Gastrocnemius medialis (tissue), 4 donors: ENCODE measurements around the gene SLTM. TPM values are rescaled to one million over a fixed set of nuclear protein-coding genes. Genes with fewer than 3 reads are reported as not detected.

Experiments
- ATAC-seq, 2 donors: fragments of 150-250 bp; one replicate each; pipeline ENCODE4 v1.9.1; 2016
- DNase-seq, 2 donors: peaks; one replicate each; pipeline ENCODE4 v3.0.0-alpha.2; 2019
- H3K27ac ChIP-seq, 4 donors: fragments of 200-600 bp; sonication (generic); 1 replicate in 1 of 4; 2 replicates in 3 of 4; pipeline ENCODE4 v1.5.1; 2016 to 2018; ENCODE audit warnings: mild to moderate bottlenecking in 2 of 4, moderate library complexity in 1 of 4
- H3K27me3 ChIP-seq, 3 donors: fragments of 200-600 bp; sonication (generic) in 2 of 3; 1 replicate in 1 of 3; 2 replicates in 2 of 3; pipeline versions ENCODE4 v1.5.1 to v1.6.0; 2016 to 2019; ENCODE audit warnings: mild to moderate bottlenecking in 1 of 3, moderate library complexity in 1 of 3
- H3K36me3 ChIP-seq, 2 donors: fragments of 200-600 bp; sonication (generic) in 1 of 2; one replicate each; pipeline ENCODE4 v1.5.1; 2017 to 2018
- H3K4me1 ChIP-seq, 2 donors: fragments of 200-600 bp; sonication (generic) in 1 of 2; one replicate each; pipeline ENCODE4 v1.5.1; 2016 to 2017; ENCODE audit warnings: mild to moderate bottlenecking in 2 of 2
- H3K4me3 ChIP-seq, 4 donors: fragments of 200-600 bp; sonication (generic) in 3 of 4; 1 replicate in 1 of 4; 2 replicates in 3 of 4; pipeline ENCODE4 v1.5.1; 2016 to 2019; ENCODE audit warnings: mild to moderate bottlenecking in 2 of 4
- H3K9me3 ChIP-seq, 3 donors: fragments of 200-600 bp; sonication (generic) in 2 of 3; 1 replicate in 1 of 3; 2 replicates in 2 of 3; pipeline ENCODE4 v1.5.1; 2016 to 2019
- POLR2A ChIP-seq, 2 donors: fragments of 450-650 bp; IDR thresholded peaks; one replicate each; pipeline ENCODE4 v1.6.1; 2017; ENCODE audit warnings: antibody characterized with exemption in 2 of 2, mild to moderate bottlenecking in 2 of 2, moderate library complexity in 2 of 2
- in situ Hi-C, 4 donors: fragments of 200-750 bp; cut with MboI; loops; one replicate each; pipeline versions ENCODE4 v1.15.0 to v1.8.0; 2017; ENCODE audit warnings: low sequenced_read_pairs in 4 of 4
- intact Hi-C: fragments of 100-400 bp; cut with DNase I; formaldehyde crosslinking; loops from one replicate; pipeline ENCODE4 v1.15.1; 2023; ENCODE audit warnings: low total_unique reads
- total RNA-seq, 4 donors: library from RNA; depleted of rRNA; stranded (reverse); fragments of >200 nt; gene quantifications; one replicate each; pipeline versions ENCODE4 v1.1.0 to v1.2.3, GENCODE V29; 2016
- TF ChIP-seq, protein P1 (sequence below), 5 experiments: fragments of 450-650 bp in 3 of 5; fragments of 200-600 bp in 2 of 5; sonication (generic) in 2 of 5; IDR thresholded peaks in 4 of 5; conservative IDR thresholded peaks in 1 of 5; 1 replicate in 4 of 5; 2 replicates in 1 of 5; pipeline ENCODE4 v1.5.1; 2016 to 2019; ENCODE audit warnings: antibody characterized with exemption in 5 of 5, mild to moderate bottlenecking in 3 of 5, moderate library complexity in 3 of 5

Gene SLTM
- total RNA-seq, 4 donors from 2014 or later: 46.5 to 76.2 (median 60.9) TPM

DNA sequence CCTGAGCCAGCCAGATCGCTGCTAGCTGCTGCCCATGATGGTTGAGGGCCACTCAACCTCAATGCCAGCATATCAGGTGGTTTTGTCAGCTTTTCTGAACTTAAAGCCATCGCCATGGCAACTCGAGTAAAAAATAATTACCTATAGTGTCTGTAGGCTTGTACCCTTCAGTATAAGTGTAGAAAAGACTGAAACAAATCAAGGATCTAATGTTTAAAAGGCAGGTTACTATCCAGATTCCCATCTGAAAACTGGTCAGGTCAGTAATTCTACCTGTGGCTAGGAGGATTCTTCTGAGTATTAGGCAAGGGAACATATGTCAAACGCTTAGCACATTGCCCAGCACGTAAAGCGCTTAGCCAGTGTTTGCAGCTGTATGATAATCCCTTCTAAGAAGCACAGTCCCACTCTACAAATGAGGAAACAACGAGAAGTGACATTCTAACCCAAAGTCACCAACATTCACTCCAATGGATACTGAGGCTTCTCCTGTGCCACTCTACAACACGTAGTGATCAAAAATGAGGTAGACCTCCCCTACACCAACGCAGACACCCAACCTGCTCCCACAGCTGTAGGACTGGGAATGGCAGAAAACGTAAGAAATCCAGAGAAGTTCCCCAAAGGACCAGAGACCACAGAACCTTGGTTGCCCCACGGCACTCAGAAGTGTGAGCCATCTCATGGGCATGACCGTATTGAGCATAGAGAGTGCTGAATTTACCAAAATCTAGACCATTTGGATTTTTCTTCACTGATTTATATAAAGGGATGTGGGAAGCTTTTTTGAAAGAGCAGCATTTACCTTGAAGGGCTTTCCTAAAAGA, 55.3 kb downstream of the SLTM start:
- Histone ChIP-seq H3K4me1 (no peaks in the 10 kb centered on the region), H3K27ac (no peak overlapping the region), H3K9me3 (no peaks in the 10 kb centered on the region), H3K4me3 (no peak overlapping the region), H3K36me3 (peaks cover 0 to 55% of the 10 kb centered on the region in 2 donors), H3K27me3 (no peaks in the 10 kb centered on the region)
- no peak for ATAC-seq
- TF ChIP-seq, protein P1, sequence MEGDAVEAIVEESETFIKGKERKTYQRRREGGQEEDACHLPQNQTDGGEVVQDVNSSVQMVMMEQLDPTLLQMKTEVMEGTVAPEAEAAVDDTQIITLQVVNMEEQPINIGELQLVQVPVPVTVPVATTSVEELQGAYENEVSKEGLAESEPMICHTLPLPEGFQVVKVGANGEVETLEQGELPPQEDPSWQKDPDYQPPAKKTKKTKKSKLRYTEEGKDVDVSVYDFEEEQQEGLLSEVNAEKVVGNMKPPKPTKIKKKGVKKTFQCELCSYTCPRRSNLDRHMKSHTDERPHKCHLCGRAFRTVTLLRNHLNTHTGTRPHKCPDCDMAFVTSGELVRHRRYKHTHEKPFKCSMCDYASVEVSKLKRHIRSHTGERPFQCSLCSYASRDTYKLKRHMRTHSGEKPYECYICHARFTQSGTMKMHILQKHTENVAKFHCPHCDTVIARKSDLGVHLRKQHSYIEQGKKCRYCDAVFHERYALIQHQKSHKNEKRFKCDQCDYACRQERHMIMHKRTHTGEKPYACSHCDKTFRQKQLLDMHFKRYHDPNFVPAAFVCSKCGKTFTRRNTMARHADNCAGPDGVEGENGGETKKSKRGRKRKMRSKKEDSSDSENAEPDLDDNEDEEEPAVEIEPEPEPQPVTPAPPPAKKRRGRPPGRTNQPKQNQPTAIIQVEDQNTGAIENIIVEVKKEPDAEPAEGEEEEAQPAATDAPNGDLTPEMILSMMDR (IDR thresholded peaks at IDR 0.05 in 4 of 5, conservative IDR thresholded peaks at IDR 0.05 in 1 of 5): no peak
- no peak for TF ChIP-seq POLR2A (IDR thresholded peaks at IDR 0.05)
- DNase-seq: no peak
- in situ Hi-C loops: no loop called here
- intact Hi-C loops: no loop called here

DNA sequence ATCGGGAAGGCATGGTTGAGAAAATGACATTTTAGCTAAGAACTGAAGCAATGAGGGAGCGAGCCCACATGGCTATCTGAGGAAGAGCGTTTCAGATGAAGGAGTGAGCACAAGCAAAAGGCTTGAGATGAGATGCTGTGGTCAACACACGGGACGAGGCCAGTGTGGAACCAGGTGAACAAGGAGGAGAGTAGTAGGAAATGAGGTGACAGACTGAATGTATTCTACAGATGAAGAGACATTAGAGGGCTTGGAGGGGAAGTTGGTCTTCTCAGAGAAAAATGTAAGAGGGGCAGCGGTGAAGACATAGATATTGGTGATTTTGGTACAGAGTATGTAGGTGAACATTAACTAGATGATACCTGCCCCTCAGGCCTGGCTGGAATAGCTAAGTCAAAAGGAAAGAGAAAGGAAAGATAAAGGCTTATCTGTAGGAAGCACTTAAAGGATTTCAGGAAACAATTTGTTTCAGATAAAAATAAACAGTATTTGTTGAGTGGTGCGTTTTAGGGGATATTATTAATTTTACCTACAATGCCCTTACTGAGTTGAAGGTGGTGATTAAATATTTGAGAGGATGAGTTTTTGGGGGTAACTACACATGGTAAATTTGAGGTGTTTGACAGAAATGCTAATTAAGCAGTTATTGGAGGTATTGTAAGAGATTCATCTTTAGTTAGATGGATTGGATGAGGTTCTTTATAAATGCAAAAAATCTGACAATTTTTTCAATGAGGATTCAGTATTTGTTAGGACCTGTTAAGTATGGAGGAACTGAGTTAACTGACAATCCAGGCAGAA, 57.0 kb downstream of the SLTM start:
- H3K27ac ChIP-seq: no peak overlapping the region
- no peaks in the 10 kb centered on the region for H3K4me1 ChIP-seq
- no peak overlapping the region for H3K4me3 ChIP-seq
- no peaks in the 10 kb centered on the region for H3K27me3 ChIP-seq
- TF ChIP-seq, protein P1 (IDR thresholded peaks at IDR 0.05 in 4 of 5, conservative IDR thresholded peaks at IDR 0.05 in 1 of 5): no peak
- no peak for TF ChIP-seq POLR2A (IDR thresholded peaks at IDR 0.05)
- ATAC-seq: no peak
- no peak for DNase-seq
- intact Hi-C loops (no loop called here), in situ Hi-C loops (no loop called here)
- H3K36me3 ChIP-seq: peaks cover 0 to 39% of the 10 kb centered on the region in 2 donors
- H3K9me3 ChIP-seq: no peaks in the 10 kb centered on the region

DNA sequence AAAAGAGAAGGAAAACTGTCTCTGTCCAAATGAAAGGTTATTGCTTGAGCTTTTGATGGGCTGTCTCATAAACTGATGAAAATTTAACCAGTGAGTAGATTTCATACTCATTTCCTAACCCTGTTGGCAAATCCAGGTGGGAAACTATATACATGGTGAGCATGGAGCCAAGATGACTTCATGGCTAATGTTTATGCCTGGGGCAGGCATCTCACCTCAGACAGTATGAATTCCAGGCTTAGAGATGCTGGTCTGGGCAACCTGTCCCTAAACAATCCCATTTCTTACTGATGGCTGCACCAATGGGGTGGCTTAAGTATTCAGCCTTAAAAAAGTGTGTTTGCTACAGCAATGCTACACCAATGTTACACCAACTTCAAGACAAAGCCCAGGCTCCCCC, 58.1 kb downstream of the SLTM start:
- H3K27me3 ChIP-seq: no peaks in the 10 kb centered on the region

DNA sequence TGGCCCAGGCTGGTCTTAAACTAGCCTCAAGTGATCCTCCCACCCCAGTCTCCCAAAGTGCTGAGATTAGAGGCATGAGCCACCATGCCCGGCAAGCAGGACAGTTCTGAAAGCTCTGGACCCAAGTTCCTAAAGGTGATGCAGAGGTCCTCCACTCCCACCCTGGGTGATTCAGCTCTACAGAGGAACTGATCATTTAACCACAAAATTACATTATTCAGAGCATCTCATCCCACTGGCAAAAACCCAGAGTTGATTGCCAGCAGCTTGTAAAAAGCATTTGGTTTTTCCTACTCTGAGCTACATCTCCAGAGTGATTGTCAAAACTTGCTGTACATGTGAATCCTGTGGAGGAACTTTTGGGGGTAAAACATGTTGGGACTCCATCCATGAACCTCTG, 60.2 kb downstream of the SLTM start:
- no peaks in the 10 kb centered on the region for H3K27me3 ChIP-seq
- intact Hi-C loops (no loop called here), in situ Hi-C loops (no loop called here)
- ATAC-seq (no peak), DNase-seq (no peak)
- no peaks in the 10 kb centered on the region for H3K4me1 ChIP-seq
- peaks cover 0 to 8% of the 10 kb centered on the region in 2 donors for H3K36me3 ChIP-seq
- H3K9me3 ChIP-seq: no peaks in the 10 kb centered on the region
- TF ChIP-seq, protein P1 (IDR thresholded peaks at IDR 0.05 in 4 of 5, conservative IDR thresholded peaks at IDR 0.05 in 1 of 5): no peak
- no peak for TF ChIP-seq POLR2A (IDR thresholded peaks at IDR 0.05)
- no peak overlapping the region for H3K27ac ChIP-seq
- no peak overlapping the region for H3K4me3 ChIP-seq

More for the DNA sequence above, 58.1 kb downstream of the SLTM start:
- in situ Hi-C loops (no loop called here), intact Hi-C loops (no loop called here)
- peaks cover 0 to 28% of the 10 kb centered on the region in 2 donors for H3K36me3 ChIP-seq
- no peak for ATAC-seq
- TF ChIP-seq, protein P1 (IDR thresholded peaks at IDR 0.05 in 4 of 5, conservative IDR thresholded peaks at IDR 0.05 in 1 of 5): no peak
- TF ChIP-seq POLR2A (IDR thresholded peaks at IDR 0.05): no peak
- no peaks in the 10 kb centered on the region for H3K4me1 ChIP-seq
- no peak for DNase-seq
- H3K27ac ChIP-seq: no peak overlapping the region
- no peaks in the 10 kb centered on the region for H3K9me3 ChIP-seq
- H3K4me3 ChIP-seq: no peak overlapping the region
